GM19239 (cell line): Measurements from ENCODE around the gene ADCY4.
"Not testable (repeated sequence)": the region's sequence is repeated elsewhere in the genome, so short reads cannot be mapped to it uniquely, and the experiment has no call there.

Source experiments
- DNase-seq: peaks from one replicate; pipeline ENCODE4 v3.0.0; 2011; ENCODE audit warnings: low spot score; ENCODE audit not compliant: insufficient read length
- FAIRE-seq: peaks from 2 replicates; lab custom pipeline; 2011; peaks lifted over from hg19 to GRCh38; lab: Jason Lieb, UNC

ADCY4 gene

GRCh38 chr14:24334431-24335291, at the start of gene ADCY4:
Gene ADCY4, minus strand, starts transcription at chr14:24335071. Its CDS starts 419 bp downstream, at chr14:24334652.
- DNase-seq (no peak), FAIRE-seq (no peak)

- DNase-seq (no peak), FAIRE-seq (no peak)
These were observed 49.3 kb upstream of the ADCY4 start for GRCh38 chr14:24384169-24384568.

GRCh38 chr14:24382064-24382371, 47.1 kb upstream of the ADCY4 start:
- FAIRE-seq, result no peak
- no peak for DNase-seq

GRCh38 chr14:24381363-24382063, 46.6 kb upstream of the ADCY4 start:
- DNase-seq (no peak), FAIRE-seq (no peak)

DNA sequence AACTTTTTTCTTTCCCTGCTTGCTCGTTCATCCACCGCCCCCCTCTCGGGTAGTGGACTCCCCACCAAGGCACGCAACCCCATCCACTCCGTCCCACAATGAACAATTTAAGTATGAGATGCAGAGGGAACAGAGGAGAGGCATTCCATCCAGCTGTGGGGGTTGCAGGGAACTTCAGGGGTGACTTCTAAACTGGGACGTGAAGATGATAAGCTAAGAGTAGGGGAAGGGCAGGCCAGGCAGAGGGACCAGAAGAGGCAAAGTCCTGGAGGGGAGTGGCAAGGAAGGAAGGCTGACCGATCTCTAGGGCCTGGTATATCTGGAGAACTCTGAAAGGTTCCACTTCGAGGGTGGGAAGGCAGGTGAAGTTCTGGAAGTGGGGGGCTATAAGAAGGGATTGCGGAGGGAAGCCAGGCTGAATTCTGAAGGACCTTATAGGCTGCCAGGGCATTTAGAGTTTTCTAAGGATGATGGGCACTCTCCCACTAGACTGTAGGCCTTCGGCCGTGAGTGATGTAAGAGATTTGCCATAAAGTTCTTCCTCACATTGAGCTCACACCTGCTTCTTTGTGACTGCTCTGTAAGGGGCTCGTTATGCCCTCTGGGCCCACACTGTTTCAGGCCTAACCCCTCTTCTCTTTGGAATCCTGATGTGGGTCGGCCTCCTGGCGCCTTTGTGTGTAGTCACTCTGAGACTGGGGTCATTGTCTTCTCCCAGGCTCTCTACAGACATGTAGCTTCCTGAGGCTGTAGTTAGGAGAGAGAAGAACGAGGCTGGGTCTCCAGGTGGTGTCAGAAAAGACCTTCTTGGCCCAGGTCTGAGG, 45.2 kb upstream of the ADCY4 start:
- FAIRE-seq (no peak), DNase-seq (no peak)

DNA sequence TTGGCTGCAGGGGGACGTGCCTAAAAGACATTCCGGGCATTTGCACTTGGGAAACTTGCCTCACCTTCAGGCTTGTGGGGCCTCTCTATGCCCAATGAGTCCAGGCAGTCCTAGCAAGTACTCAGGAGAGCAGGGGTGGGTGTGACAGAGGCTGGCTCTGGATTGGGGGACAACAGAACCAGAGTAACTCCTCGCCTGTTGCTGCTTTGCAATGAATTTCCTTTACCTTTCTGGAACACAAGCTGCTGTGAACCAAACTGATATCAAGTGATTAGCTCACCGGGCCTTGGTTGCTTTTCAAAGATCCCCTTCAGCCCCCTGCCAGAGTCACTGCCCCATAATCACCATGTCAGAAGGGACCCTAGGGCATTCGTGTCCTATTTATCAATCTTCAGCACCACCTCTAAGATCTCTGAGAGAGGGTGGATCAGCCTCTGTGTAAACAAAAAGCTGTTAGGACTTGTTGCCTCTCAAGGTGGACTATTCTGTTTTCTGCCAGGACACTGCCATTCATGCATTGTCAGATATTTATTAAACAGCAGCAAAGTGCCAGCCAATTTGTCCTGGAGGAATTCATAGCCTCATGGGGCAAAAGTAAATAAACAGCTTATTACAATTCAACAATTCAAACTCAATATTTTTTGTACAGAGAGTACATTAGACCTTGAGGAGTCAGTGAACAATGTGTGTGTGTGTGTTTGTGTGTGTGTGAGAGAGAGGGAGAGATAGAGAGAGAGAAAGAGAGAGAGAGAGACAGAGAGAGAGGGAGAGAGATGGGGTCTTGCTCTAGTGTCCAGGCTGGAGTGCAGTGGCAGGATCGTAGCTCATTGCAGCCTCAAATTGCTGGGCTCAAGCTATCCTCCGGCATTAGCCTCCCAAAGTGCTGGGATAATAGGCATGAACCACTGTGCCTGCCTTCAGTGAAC, 44.4 kb upstream of the ADCY4 start:
- DNase-seq (no peak), FAIRE-seq (no peak)

DNA sequence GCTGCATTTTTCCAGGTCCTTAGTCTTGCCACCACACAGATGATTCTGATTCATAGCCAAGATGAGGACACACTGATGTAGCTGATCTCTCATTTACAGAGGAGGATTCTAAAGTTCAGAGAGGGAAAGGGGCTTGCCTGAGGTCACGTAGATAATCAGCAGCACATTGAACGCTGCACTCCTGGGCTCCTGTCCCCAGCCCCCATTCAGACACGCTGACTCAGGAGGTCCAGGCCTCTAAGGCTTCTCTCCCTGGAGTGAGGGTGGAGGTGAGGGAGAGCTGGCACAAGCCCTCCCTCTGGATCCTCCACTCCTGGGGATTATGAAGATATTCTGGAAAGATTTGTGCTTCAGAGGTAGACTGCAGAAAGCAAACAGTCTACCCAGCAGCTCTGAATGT, 43.5 kb upstream of the ADCY4 start:
- no peak for FAIRE-seq
- DNase-seq, result no peak

- DNase-seq, result no peak
- no peak for FAIRE-seq
These were observed 42.8 kb upstream of the ADCY4 start for GRCh38 chr14:24377657-24378056.

- DNase-seq (no peak), FAIRE-seq (no peak)
These were observed 42.3 kb upstream of the ADCY4 start for GRCh38 chr14:24377126-24377525.

DNA sequence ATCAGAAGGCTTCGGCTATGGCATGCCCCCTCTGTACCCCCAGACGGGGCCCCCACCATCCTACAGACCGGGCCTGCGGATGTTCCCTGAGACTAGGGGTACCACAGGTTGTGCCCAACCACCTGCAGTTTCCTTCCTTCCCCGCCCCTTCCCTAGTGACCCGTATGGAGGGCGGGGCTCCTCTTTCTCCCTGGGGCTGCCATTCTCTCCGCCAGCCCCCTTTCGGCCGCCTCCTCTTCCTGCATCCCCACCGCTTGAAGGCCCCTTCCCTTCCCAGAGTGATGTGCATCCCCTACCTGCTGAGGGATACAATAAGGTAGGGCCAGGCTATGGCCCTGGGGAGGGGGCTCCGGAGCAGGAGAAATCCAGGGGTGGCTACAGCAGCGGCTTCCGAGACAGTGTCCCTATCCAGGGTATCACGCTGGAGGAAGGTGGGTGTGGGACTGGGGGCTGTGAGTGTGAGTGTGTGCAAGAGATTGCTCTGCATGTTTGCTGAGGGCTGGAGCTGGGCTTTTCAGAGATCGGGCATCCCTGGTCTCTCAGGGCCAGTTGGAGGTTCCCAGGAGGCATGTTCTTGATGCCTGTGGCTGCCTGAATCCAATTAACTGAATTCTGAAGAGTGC, 41.7 kb upstream of the ADCY4 start:
- no peak for FAIRE-seq

DNA sequence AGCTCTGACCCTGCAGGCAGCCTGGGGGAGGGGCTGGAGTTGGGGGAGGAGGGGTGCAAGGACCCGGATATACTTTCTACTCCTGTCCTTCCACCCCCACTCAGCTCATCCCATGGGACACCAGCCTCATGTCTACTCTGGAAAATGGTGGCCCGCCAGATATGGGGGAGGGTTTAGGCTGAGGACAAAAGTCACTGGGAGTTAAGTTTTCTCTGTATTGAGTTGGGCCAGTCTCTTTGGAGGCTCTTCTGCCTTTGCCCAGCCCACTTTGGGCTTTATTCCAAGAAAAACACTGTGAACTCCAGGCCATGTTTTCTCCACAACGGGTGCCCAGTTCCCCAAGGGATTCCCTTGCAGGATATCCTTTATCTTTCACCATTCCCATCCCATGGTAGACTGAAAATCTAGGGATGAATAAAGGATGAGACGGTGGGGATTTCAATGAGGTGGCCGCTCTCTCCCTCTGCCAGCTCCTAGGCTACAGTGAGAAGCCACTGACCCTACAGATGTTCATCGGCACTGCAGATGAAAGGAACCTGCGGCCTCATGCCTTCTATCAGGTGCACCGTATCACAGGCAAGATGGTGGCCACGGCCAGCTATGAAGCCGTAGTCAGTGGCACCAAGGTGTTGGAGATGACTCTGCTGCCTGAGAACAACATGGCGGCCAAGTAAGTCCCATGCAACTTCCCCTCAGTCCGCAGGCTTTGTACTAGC, 38.0 kb upstream of the ADCY4 start:
- DNase-seq (no peak), FAIRE-seq (no peak)

More for the DNA sequence above, 41.7 kb upstream of the ADCY4 start:
- DNase-seq, result no peak

DNA sequence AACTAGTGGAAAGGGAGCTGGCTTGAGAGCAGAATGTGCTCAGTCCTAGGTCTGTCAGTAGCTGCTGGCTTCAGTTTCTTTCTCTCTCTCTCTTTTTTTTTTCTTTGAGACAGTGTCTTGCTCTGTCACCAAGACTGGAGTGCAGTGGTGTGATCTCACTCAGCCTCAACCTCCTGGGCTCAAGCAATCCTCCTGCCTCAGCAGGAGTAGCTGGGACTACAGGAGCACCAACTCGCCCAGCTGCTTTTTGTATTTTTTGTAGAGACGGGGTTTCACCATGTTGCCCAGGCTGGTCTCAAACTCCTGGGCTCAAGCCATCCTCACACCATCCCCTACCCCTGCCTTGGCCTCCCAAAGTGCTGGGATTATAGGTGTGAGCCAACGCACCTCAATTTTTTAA, 36.7 kb upstream of the ADCY4 start:
- not testable (repeated sequence) for FAIRE-seq, DNase-seq

GRCh38 chr14:24370748-24371147, 35.9 kb upstream of the ADCY4 start:
- no peak for DNase-seq
- no peak for FAIRE-seq

GRCh38 chr14:24369907-24370687, 35.2 kb upstream of the ADCY4 start:
- DNase-seq (no peak), FAIRE-seq (no peak)

DNA sequence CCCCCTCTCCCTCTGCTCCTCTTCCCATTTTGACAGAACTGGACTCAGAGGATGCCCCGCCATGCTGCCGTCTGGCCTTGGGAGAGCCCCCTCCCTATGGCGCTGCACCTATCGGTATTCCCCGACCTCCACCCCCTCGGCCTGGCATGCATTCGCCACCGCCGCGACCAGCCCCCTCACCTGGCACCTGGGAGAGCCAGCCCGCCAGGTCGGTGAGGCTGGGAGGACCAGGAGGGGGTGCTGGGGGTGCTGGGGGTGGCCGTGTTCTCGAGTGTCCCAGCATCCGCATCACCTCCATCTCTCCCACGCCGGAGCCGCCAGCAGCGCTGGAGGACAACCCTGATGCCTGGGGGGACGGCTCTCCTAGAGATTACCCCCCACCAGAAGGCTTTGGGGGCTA, 34.6 kb upstream of the ADCY4 start:
- FAIRE-seq (no peak), DNase-seq (no peak)

DNA sequence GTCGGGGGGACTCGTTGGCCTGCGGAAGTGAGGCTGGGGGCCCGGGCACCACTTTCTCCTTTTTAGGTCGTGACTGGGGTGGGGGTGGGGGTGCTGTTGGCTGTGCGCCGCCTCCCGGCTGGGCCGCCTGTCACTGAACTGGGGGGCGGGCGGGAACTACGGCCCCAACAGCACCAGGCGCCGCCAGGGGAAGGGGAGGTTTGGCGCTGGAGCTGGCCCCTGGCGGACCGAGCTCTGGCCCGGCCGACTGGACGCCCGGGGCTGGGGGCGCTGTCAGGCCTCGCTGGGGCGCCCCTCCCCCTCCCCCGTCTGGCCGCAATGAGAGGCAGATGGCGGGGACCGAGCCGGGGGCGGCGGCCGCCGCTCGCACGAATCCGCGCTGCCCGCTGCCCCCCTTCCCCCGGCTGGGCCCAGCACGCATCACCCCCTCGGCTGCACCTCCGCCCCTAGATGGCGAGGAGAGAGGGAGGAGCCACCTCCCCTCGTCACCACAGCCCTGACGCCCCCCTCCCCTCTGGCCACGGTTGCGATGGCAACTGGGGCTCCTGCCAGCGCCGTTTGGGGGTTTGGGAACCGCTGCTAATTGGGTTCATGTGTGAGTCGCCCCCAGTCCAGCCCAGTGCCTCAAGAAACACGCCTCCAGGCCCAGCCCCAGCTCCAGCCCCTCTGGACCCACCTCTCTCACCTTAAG, 33.8 kb upstream of the ADCY4 start:
- peak; percentile 28 for DNase-seq
- FAIRE-seq, result no peak

- DNase-seq, result no peak
- no peak for FAIRE-seq
These were observed 33.3 kb upstream of the ADCY4 start for GRCh38 chr14:24368212-24368561.
